NK-92 (cell line): ENCODE data around the gene TACC3.

Experiments used
- DNase-seq: peaks from one replicate; lab custom pipeline; 2025; ENCODE audit not compliant: unreplicated experiment; lab: John Stamatoyannopoulos, UW

The TACC3 gene

DNA sequence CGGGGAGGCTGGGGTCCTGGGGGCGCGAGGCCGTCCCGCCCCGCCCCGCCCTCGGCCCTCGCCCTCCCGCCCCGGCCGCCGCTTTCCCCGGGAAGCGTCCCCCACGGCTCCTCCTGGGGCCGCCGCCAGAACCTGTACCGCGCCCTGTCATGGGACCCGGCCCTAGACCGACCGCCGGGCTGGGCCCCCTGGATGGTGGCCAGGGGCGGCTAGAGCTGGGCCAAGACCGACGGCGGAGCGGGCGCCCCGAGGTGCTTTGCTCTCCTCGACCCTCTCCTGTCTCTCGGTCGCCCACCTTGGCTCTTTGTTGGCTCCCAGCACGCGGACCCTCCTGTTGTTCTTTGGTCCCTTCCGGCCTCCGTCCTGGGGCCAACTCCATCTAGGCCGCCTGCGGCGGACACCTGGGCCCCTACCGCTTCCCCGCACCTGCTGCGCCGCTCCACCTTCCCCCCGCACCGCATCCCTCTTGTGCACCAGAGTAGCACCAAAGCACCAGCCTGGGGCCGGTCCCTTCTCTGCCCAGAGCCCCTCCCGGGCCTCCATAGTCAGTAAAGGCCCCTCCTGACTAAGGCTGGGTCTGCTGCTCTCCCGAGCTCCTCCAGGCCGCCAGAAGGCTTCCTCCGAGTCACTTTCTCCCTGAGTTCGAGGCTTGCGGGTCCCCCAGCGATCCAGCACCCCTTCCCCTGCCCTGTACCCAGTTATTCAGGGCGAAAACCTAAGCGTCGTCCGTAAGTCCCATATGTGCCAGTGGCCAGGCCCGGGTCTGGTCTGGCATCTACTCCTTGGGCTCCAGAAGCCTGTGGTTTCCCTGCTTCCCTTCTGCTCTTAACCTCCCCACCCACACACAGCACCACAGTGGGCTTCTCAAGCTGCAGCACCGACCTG, 587 bp downstream of the TACC3 start:
- DNase-seq: no peak

DNA sequence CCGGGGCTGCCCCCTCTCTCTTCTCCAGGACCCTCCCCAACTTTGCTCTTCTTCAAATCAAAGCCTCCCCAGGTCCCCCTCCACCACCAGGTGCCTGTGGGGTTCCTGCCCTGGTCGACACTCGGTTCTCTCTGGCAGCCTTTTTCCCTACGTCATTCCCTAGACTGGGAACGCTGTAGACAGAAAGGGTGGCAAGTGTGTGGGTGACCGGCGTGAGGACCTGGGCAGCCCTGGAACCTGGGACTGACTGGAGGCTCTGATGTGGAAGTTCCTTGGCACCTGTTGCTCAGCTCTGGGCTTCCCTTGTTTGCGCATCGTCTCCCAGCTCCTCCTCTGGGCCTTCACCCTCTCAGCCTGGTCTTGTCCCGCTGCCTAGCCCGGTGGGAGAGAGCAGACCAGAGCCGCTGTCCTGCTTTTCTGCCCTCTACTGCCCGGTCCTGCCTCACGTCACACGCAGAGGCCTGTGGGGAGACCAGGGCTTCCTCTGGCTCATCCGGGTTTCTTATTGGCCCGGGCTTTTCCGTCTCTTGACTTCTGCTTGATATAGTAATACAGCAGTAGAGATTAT, 1.3 kb downstream of the TACC3 start:
- no peak for DNase-seq

DNA sequence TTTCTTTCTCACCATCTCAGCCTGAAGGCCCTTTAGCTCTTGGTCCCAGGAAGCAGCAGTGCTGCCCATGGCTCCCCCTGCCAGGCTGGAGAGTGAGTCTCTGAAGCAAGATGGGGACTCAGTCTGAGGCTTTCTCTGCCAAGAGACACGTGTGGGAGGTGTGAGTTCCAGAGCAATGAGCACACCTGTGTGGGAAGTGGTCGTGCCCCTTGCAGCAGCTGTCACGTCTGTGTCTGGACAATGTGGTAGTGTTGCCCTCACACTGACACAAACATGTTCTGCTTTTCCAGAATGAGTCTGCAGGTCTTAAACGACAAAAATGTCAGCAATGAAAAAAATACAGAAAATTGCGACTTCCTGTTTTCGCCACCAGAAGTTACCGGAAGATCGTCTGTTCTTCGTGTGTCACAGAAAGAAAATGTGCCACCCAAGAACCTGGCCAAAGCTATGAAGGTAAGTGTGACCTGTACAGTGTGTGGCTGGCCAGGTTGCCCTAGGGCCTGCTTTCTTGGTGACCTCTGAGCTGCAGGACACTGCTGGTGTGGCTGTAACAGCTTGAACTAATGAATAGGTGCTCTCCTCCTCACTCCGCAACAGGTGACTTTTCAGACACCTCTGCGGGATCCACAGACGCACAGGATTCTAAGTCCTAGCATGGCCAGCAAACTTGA, 1.9 kb downstream of the TACC3 start:
- DNase-seq: no peak

DNA sequence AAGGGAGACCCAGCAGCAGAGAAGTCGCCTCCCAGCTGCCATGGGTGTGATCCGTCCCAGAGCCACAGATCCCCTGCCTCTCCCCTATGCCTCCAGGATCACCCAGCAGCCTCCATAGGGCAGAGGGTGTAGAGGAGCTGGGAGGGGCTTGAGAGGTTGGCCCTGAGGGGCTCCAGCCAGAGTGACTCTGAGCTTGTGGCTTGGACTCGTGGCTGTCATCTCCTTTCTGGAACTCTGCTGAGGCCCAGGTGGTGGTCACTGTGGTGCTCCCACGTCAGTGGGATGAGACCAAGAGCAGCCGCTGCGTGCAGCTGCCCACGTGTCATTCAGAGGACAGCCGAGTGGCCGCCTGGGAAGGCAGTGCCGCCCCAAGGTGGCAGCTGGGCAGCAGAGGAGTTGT, 4.2 kb downstream of the TACC3 start:
- no peak for DNase-seq

DNA sequence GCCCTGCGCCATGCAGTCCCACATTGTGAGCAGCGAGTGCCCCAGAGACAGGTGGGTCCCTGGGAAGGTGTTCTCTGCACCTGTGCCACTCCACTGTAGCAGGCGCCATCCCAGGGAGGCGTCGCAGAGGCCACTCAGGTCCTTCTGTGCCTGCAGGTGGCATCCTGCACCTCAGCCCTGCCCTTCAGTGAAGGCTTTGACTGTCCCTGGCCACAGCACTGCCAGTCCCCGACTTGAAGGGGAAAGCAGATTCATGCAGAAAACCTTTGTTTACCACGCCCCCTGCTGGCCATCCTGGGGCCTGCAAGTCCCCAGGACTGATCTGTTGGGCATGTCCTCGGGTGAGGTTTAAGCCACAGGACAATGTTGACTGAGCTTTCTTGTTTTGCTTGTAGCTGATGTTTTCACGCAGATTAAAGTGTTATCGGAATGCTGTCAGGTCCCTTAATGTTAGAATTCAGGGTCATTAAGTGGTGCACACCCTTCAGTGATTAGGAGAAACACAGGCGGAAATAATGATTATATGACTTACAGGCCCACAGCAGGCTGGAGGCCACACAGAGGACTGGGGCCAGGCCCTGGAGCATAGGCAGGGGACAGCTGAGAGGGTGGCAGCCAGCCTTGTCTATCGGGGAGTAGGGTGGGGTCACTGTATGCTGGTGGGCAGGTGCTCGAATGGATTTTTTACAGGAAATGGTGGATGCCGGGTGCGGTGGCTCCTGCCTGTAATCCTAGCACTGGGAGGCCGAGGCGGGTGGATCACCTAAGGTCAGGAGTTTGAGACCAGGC, 5.0 kb downstream of the TACC3 start:
- DNase-seq: peak; percentile 49

DNA sequence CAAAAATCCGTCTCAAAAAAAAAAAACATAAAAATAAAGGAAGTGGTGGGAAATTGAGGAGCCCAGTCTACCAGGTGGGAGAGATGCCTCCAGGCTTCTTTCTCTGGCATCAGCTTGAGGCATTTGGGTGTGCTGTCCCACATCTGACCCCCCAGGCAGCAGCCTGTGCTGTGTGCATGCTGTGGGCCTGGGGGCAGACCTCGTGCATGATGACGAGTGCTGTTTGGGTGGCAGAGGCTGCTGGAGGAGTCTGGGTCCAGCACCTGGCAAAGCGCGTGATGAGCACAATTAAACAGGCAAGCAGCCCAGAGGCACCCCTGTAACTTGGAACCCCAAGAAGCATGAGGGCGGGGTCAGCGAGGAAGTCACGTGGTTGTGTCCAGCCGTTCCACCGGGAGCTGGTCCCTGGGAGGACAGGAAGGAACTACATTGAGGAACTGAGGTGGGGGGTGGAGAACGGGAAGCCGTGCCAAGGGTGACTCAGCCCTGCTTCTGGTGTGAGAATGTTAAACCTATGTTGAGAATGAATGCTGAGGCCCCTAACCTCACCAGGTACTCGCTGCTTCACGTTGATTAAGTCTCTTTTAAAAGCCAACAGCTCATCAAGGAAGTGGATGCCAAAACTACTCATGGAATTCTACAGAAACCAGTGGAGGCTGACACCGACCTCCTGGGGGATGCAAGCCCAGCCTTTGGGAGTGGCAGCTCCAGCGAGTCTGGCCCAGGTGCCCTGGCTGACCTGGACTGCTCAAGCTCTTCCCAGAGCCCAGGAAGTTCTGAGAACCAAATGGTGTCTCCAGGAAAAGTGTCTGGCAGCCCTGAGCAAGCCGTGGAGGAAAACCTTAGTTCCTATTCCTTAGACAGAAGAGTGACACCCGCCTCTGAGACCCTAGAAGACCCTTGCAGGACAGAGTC, 6.1 kb downstream of the TACC3 start:
- no peak for DNase-seq

DNA sequence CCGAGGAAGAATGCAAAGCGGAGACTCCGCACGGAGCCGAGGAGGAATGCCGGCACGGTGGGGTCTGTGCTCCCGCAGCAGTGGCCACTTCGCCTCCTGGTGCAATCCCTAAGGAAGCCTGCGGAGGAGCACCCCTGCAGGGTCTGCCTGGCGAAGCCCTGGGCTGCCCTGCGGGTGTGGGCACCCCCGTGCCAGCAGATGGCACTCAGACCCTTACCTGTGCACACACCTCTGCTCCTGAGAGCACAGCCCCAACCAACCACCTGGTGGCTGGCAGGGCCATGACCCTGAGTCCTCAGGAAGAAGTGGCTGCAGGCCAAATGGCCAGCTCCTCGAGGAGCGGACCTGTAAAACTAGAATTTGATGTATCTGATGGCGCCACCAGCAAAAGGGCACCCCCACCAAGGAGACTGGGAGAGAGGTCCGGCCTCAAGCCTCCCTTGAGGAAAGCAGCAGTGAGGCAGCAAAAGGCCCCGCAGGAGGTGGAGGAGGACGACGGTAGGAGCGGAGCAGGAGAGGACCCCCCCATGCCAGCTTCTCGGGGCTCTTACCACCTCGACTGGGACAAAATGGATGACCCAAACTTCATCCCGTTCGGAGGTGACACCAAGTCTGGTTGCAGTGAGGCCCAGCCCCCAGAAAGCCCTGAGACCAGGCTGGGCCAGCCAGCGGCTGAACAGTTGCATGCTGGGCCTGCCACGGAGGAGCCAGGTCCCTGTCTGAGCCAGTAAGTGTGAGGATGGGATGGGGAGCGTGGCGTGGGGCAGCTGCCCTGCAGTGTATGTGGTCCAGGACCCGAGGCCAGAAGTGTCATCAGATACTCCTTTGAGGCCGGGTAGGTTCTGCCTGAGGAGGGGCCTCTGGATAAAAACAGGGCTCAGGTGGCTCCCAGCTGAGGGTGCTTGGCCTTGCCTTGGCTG, 7.0 kb downstream of the TACC3 start:
- no peak for DNase-seq

DNA sequence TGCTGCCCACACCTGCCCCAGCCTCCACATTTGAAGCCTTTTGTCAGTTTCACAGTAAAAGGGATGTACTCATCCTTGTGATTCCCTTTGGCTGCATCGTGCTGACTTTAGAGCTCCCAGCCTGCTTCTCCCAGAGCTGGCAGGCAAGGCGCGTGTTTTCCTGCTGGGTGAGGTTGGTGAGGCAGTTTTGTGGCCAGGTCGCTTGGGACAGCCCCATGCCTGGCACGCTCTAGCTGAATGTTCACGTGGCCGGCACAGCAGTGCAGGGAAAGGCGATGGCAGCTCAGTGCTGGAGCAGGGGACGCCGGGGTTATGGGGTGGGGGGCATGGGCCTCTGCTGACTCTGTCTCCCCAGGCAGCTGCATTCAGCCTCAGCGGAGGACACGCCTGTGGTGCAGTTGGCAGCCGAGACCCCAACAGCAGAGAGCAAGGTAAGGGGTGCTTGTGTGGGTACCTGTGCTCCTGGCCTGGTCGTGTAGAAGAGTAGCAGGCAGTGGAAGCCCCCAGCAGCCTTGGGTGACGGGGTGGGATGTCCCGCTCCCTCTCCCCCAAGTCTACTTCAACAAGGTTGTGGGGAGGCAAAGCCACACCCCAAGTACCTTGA, 9.3 kb downstream of the TACC3 start:
- DNase-seq: no peak

DNA sequence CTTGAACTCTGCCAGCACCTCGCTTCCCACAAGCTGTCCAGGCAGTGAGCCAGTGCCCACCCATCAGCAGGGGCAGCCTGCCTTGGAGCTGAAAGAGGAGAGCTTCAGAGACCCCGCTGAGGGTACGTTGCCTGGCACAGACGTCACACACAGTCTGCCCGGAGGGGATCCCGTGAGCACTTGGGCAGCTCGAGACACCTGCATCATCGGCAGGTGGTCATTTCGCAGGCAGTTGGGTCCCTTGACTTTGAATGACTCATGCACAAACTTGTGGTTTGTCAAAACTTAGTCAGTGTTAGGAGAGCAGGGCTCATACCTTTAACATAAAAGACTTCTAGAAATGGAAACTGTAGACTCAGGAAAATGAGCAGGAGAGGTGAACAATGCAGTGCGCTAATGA, 9.9 kb downstream of the TACC3 start:
- DNase-seq: no peak

DNA sequence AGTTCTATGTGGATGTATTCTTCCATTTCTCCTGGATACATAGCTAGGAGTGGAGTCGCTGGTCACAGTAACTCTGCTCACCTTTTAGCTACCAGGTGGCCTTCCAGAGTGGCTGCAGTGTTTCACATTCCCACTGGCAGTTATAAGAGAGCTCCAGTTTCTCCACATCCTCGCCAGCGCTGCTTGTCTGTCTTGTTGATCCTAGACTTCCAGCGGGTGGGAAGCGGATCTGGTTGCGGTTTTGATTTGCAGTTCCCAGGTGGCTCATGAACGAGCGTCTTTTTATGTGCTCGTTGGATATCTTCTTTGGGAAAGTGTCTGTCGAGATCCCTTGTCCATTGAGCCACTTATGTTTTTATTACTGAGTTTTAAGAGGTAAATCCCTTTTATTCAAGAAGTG, 11.6 kb downstream of the TACC3 start:
- DNase-seq: no peak

DNA sequence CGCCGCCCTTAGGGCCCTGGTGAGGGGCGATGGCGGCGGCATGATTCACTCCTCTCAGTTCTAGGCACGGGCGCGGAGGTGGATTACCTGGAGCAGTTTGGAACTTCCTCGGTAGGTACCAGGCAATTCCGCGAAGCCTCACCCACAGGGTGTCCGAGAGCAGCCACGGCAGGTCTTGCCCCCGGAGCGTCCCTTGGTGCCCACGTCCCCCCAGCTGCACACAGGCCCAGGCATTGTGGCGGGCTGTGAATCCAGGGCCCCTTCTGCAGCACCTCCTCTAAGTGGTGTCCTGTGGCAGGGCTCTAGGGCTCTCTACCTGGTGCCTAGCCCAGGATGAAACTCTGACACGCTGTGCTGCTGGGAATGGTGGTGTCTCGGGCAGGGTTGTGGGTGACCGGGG, 13.9 kb downstream of the TACC3 start:
- no peak for DNase-seq

DNA sequence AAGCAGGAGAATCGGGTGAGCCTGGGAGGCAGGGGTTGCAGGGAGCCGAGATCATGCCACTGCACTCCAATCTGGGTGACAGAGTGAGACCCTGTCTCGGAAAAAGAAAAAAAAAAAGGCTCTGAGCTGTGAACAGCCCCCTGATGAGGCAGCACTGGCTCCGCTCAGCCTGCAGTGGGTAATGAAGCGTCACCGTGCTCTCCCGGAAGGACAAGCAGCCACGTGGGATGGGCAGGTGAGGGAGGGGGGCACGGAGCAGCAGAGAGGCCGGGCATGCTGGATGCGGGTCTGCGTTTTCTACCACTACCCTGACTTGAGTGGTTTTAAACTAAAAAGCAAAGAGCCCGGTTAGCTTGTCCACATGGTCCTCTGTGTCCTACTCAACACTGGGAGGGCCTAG, 15.5 kb downstream of the TACC3 start:
- DNase-seq: no peak

DNA sequence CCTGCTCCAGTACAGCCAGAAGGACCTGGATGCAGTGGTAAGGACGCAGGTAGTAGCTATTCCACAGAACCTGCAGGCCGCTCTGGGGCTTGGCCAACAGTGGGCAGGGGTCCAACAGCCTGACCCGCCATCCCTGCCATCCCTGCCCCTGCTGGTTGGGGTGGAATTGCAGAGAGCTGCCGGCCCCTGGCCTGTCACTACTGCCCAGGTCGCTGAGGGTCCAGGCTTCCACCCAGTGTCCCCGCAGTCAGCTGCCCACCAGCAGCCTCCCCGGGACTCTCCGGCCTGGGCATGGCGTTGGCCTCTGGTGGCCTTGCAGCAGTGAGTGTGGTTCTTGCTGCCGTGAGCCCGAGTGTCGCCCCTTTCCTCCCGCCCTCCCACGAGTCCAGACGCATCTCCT, 16.3 kb downstream of the TACC3 start:
- DNase-seq: no peak

DNA sequence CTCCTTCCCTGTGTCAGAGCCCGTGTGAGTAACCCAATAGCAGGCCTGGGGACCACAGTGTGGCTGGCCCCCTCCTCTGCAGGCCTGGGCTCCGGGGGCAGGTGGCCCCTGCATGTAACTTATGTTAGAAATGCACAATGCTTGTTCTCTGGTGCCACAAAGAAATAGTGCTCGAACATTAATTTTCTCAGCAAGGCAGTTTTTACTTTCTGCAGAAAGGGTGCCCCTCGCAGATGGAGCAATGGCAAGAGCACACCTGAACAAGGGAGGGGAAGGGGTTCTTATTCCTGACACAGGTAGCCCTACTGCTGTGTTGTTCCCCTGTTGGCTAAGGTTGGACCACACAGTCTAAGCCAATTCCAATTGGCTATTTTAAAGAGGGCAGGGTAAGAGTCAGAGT, 17.1 kb downstream of the TACC3 start:
- DNase-seq: no peak

DNA sequence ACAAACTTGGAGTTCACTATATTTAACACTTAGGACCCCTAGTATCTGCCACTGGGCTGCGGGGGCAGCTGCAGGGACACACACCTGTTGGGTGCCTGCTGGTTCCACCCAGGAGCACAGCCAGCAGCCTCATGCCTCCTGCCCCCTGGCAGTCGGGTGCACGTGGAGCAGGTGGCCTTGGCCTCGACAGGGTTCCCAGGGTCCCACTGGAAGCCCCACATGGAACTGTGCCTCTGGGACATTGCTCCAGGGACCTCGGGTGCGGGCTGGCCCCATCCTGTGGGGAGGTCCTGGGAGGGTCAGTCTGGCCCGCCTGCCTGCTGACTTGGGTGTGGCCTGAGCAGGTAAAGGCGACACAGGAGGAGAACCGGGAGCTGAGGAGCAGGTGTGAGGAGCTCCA, 18.0 kb downstream of the TACC3 start:
- no peak for DNase-seq

DNA sequence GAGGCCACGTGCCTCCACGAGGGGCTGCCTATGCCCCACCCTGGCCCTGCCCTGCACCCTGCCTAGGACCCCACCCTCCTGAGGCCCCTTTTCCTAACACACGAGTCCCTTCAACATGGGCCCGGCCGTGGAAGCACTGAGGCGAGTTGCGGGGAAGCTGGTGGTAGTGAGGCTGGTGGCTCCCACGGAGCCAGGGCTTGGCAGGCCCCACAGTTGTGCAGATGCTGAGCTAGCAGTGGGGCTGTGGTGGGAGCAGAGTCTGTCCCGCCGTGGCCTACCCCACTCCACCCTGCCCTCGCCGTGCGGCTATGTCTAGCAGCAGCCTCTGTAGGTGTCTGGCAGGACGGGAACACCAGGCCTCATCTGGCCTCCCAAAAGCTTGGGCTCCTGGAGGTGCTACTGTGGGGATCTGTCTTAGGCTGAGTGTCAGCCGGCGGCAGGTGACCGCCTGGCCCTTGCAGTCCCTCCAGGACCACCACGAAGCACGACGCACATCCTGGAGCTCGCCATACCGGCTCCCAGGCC, 18.8 kb downstream of the TACC3 start:
- DNase-seq: no peak

DNA sequence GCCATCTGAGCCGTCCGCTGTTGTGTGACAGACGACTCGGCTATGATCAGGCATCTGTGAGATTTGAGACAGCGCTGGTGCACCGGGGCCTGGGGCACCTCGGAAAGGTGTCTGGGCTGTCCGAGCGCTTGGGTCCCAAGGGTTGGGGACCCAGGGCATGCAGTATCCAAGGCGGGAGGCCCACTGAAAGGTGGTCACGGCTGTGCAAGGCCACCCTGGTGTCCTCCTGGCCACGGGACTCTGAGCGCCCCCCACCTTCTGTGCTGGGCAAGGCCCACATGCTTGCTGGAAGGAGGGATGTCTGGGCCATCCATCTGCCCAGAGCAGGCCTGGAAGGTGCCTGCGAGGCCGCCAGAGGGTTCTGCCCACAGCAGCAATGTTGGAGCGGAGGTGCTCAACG, 19.9 kb downstream of the TACC3 start:
- DNase-seq: no peak

DNA sequence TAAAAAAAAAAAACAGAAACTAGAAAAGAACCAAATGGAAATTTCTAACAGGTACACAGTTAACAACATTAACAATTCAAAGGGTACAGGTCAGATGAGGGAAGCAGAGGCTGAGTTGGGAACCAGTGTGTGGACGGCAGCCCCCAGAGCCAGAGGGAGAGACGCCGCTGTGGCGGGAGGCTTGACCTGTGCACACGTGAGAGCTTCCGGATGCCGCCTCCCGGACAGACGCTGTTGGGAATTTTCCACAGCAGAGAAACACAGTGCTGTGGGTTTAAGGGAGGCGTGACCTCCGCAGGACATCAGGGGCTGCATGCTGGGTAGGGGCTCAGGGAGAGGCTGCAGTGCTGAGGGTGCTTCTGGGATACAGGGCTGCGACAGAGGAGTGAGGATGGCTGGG, 22.2 kb downstream of the TACC3 start:
- no peak for DNase-seq

DNA sequence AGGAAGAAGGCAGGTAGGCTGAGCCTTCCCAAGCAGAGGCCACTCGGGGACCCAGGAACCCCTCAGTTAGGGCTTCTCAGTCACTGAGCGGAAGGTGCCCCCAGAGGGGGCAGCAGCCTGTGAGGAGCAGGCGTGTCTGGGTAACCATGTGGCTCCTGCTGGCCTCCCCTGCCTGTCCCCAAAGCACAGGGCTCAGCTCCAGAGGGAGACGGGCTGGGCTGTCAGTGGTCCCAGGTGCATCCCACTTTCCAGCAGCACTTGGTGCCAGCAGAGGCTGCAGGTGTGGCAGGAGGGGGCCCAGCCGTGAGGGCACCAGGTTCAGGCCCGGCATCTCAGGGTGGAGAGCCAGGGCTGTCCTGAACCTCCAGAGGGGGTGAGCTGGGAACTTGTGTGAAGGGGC, 22.7 kb downstream of the TACC3 start:
- no peak for DNase-seq
